CD4-positive, alpha-beta T cell (primary cell): ENCODE data around the gene BPIFB6. TPM values are rescaled to one million over a fixed set of nuclear protein-coding genes. Genes with fewer than 3 reads are reported as not detected.
A peak's percentile ranks its signal among the peaks of the same experiment; 100 is the strongest.

Experiments
- ATAC-seq: fragments of 200-7000 bp; cut with Tn5 transposase; one replicate; pipeline ENCODE4 v1.10.0; 2022; ENCODE audit warnings: mild to moderate bottlenecking; ENCODE audit not compliant: poor library complexity
- CTCF ChIA-PET: fragments of 350-600 bp; sonication (Branson Sonifier 250); formaldehyde crosslinking; loops from one replicate; lab custom pipeline; 2021; ENCODE audit warnings: antibody characterized with exemption, inconsistent platforms; lab: Charles Lee
- POLR2A ChIA-PET: fragments of 350-600 bp; sonication (Branson Sonifier 250); formaldehyde crosslinking; loops from one replicate; lab custom pipeline; 2021; ENCODE audit warnings: antibody characterized with exemption, inconsistent platforms; lab: Charles Lee
- DNase-seq, 14 experiments: peaks; one replicate each; pipeline ENCODE4 v3.0.0-alpha.2; 2013 to 2020; ENCODE audit warnings: mixed read lengths in 2 of 14
- H3K27ac ChIP-seq, 2 donors: one replicate each; pipeline versions ENCODE4 v1.5.1 to v1.7.0; 2013; ENCODE audit warnings: low read length in 2 of 2, low read depth in 1 of 2, mild to moderate bottlenecking in 1 of 2
- H3K27me3 ChIP-seq, 2 experiments: 1 replicate in 1 of 2; 2 replicates in 1 of 2; pipeline versions ENCODE4 v1.6.1 to v1.7.0; 2013; ENCODE audit warnings: low read length in 2 of 2, control low read depth in 1 of 2, mild to moderate bottlenecking in 1 of 2, moderate library complexity in 1 of 2; ENCODE audit not compliant: insufficient read depth in 2 of 2, control insufficient read depth in 1 of 2
- H3K36me3 ChIP-seq: one replicate; pipeline ENCODE4 v1.6.1; 2013; ENCODE audit warnings: low read length, control low read depth; ENCODE audit not compliant: insufficient read depth
- H3K4me1 ChIP-seq: one replicate; pipeline ENCODE4 v1.6.1; 2013; ENCODE audit warnings: low read length, control low read depth; ENCODE audit not compliant: insufficient read depth
- H3K4me3 ChIP-seq: one replicate; pipeline ENCODE4 v1.5.1; 2013; ENCODE audit warnings: mild to moderate bottlenecking, low read length, moderate library complexity
- H3K9me3 ChIP-seq, 2 experiments: 1 replicate in 1 of 2; 2 replicates in 1 of 2; pipeline versions ENCODE4 v1.6.1 to v1.7.0; 2013; ENCODE audit warnings: low read length in 2 of 2, mild to moderate bottlenecking in 2 of 2, control low read depth in 1 of 2, moderate library complexity in 1 of 2; ENCODE audit not compliant: control insufficient read depth in 1 of 2, insufficient read depth in 1 of 2
- H3K27ac Mint-ChIP-seq: one replicate; pipeline ENCODE4 v1.8.0; 2020; ENCODE audit warnings: mixed read lengths
- H3K27me3 Mint-ChIP-seq: one replicate; pipeline ENCODE4 v1.8.0; 2021; ENCODE audit warnings: mixed read lengths
- H3K36me3 Mint-ChIP-seq: one replicate; pipeline ENCODE4 v1.8.0; 2021; ENCODE audit warnings: low read depth, mixed read lengths
- H3K4me1 Mint-ChIP-seq: one replicate; pipeline ENCODE4 v1.8.0; 2021; ENCODE audit warnings: low read depth, mixed read lengths
- H3K4me3 Mint-ChIP-seq: one replicate; pipeline ENCODE4 v1.8.0; 2020; ENCODE audit warnings: mild to moderate bottlenecking, mixed read lengths
- H3K9me3 Mint-ChIP-seq: one replicate; pipeline ENCODE4 v1.8.0; 2020; ENCODE audit warnings: mixed read lengths
- intact Hi-C, 2 experiments: fragments of 100-400 bp; cut with DNase I in 1 of 2; cut with micrococcal nuclease in 1 of 2; formaldehyde crosslinking; loops; one replicate each; pipeline versions ENCODE4 v1.15.1 to v1.9.0; 2023 to 2025; cut with DNase I, micrococcal nuclease
- total RNA-seq, 174 experiments: library from RNA in 2 of 174; stranded (reverse) in 2 of 174; gene quantifications; one replicate each; pipeline ENCODE4 v1.2.3 and lab custom pipeline; 2021 to 2026
- TF ChIP-seq, protein P1 (sequence below): fragments of 200-600 bp; IDR thresholded peaks from one replicate; pipeline ENCODE4 v1.8.0; 2022; ENCODE audit warnings: antibody characterized with exemption, mild to moderate bottlenecking

BPIFB6 gene
- total RNA-seq, 2 experiments from 2014 or later: not detected

DNA sequence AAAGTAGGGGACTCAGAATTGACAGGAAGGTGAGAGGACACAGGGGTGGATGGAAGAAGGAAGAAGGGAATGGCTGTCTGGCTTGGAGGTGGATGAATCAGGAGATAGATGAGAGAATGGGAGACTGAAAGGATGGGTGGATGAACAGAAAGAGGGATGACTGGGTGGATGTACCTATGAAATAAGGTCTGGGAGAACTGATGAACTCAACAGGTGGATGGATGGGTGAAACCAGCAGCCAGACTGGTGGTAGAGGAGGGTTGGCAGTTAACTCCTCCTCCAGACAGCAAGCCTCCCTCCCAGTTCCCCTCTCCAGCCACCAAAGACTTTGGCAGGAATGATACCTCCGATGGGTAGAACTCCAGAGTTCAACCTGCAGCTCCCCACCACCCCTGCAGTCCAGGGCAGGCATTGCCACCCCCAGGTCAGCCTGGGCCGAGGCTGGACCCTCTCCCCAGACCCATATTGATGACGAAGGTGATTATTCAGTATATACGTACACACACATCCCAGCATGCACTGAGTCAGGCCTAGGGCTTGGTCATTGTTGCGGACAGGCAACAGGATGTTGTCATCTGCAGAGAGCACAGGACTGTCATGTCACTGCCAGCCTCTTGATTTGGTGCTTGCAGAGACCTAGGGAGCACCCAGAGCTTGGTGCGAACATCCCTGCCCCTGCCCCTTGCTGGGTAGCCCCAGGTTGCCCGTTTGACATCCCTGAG, 29.2 kb upstream of the BPIFB6 start:
- peaks cover 51% of the 10 kb centered on the region for H3K4me1 Mint-ChIP-seq
- CTCF ChIA-PET: no interaction called here
- no peak for ATAC-seq

DNA sequence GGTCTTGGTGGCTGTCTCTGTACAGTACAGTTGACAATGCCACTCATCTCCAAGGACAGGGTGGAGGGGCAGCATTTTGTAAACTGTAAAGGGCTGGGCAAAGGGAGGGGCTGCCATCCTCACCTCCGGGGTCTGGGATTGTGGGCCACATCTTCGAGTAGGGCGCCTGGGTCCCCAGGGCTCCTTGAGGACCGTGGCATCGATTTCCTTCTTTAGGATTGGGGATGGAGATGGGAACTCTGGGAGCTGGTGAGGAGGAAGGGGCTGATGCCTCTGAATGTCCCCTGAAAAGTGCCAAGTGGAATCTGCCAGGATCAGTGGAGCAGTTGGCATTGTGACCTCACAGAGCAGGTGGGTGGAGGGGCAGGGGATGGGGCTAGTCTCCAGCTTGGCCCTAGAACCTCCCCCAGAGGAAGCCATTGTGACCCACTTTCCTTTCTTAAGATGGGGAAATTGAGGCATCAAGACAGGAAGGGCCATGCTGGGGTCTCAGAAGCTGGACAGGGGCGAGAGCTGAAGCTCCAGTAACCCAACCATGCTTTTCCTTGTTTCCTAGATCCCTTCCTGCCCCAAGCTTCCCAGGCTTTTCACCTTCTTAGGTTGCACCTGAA, 27.2 kb upstream of the BPIFB6 start, which contains the start of gene SUN5:
TSS of gene SUN5 (minus strand) at position 293 of the 611 bp plus-strand sequence. CDS start at position 200, 93 bp downstream.
- H3K27me3 ChIP-seq: no peaks in the 10 kb centered on the region
- H3K27me3 Mint-ChIP-seq: no peaks in the 10 kb centered on the region
- ChIA-PET POLR2A (interaction anchor here (1.5 to 2.4 kb wide), 3 partner anchors 32 to 58 kb away, joined by 5 to 9 read pairs (median 7); no protein-coding TSS in a partner anchor), CTCF (interaction anchor here (1.0 to 1.8 kb wide), 3 partner anchors 36 to 103 kb away, joined by 5 to 11 read pairs (median 9); no protein-coding TSS in a partner anchor)
- no peaks in the 10 kb centered on the region for H3K36me3 ChIP-seq
- H3K4me3 Mint-ChIP-seq: no peak within 1 kb of the TSS
- H3K27ac ChIP-seq: no peak within 1 kb of the TSS
- H3K9me3 ChIP-seq: peaks cover 0 to 13% of the 10 kb centered on the region in 2 experiments
- DNase-seq: no peak
- peak within 1 kb of the TSS; percentile 35 for H3K27ac Mint-ChIP-seq
- peaks cover 44% of the 10 kb centered on the region for H3K4me1 Mint-ChIP-seq
- intact Hi-C loops: no loop called here
- no peaks in the 10 kb centered on the region for H3K36me3 Mint-ChIP-seq
- peaks cover 2% of the 10 kb centered on the region for H3K9me3 Mint-ChIP-seq
- peaks cover 18% of the 10 kb centered on the region for H3K4me1 ChIP-seq
- TF ChIP-seq, protein P1, sequence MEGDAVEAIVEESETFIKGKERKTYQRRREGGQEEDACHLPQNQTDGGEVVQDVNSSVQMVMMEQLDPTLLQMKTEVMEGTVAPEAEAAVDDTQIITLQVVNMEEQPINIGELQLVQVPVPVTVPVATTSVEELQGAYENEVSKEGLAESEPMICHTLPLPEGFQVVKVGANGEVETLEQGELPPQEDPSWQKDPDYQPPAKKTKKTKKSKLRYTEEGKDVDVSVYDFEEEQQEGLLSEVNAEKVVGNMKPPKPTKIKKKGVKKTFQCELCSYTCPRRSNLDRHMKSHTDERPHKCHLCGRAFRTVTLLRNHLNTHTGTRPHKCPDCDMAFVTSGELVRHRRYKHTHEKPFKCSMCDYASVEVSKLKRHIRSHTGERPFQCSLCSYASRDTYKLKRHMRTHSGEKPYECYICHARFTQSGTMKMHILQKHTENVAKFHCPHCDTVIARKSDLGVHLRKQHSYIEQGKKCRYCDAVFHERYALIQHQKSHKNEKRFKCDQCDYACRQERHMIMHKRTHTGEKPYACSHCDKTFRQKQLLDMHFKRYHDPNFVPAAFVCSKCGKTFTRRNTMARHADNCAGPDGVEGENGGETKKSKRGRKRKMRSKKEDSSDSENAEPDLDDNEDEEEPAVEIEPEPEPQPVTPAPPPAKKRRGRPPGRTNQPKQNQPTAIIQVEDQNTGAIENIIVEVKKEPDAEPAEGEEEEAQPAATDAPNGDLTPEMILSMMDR: no peak
- no peak for ATAC-seq
- H3K4me3 ChIP-seq: no peak within 1 kb of the TSS

More for the DNA sequence above, 29.2 kb upstream of the BPIFB6 start:
- no peak overlapping the region for H3K27ac Mint-ChIP-seq
- Histone ChIP-seq H3K4me3 (no peak overlapping the region), H3K36me3 (no peaks in the 10 kb centered on the region), H3K9me3 (peaks cover 0 to 13% of the 10 kb centered on the region in 2 experiments), H3K27me3 (no peaks in the 10 kb centered on the region), H3K4me1 (peaks cover 24% of the 10 kb centered on the region), H3K27ac (no peak overlapping the region)
- TF ChIP-seq, protein P1: no peak
- POLR2A ChIA-PET: interaction anchor here (1.4 kb wide), 1 partner anchor 28 kb away, joined by 5 read pairs; no protein-coding TSS in a partner anchor
- H3K27me3 Mint-ChIP-seq: no peaks in the 10 kb centered on the region
- no peaks in the 10 kb centered on the region for H3K36me3 Mint-ChIP-seq
- no peak overlapping the region for H3K4me3 Mint-ChIP-seq
- intact Hi-C loops: no loop called here
- DNase-seq: no peak
- peaks cover 5% of the 10 kb centered on the region for H3K9me3 Mint-ChIP-seq

DNA sequence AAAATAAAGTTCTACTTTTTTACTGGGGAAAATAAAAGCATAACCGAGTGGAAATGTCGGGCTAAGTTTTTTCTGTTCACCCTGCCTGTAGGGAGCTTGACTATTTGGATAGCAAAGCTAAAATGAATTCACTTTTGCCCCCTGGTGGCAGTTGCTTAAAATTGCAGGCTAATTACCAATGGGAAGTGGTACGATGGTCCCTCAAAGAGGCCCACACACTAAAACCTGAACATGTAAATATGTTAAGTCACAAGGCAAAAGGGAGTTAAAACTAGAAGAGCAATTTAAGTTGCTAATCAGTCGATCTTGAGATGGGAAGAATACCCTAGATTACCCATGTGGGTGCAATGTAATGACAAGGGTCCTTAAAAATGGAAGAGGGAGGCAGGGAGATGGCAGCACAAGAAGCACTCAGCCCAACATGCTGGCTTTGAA, 26.3 kb upstream of the BPIFB6 start:
- H3K9me3 Mint-ChIP-seq: peaks cover 2% of the 10 kb centered on the region
- no peak overlapping the region for H3K4me3 ChIP-seq
- no peaks in the 10 kb centered on the region for H3K27me3 ChIP-seq
- peaks cover 18% of the 10 kb centered on the region for H3K4me1 ChIP-seq
- peak in 4 of 14 experiments; percentile 43 to 66 (median 61) for DNase-seq
- H3K27ac Mint-ChIP-seq: peak overlapping the region; percentile 35
- peaks cover 37% of the 10 kb centered on the region for H3K4me1 Mint-ChIP-seq
- ATAC-seq: no peak
- no peaks in the 10 kb centered on the region for H3K36me3 ChIP-seq
- POLR2A ChIA-PET: interaction anchor here (1.5 to 2.4 kb wide), 3 partner anchors 33 to 59 kb away, joined by 5 to 9 read pairs (median 7); no protein-coding TSS in a partner anchor
- TF ChIP-seq, protein P1: peak; percentile 65
- peaks cover 0 to 13% of the 10 kb centered on the region in 2 experiments for H3K9me3 ChIP-seq
- CTCF ChIA-PET: interaction anchor here (0.6 to 1.8 kb wide), 4 partner anchors 37 to 104 kb away, joined by 3 to 11 read pairs (median 7); no protein-coding TSS in a partner anchor
- no peak overlapping the region for H3K4me3 Mint-ChIP-seq
- intact Hi-C loops: loop anchor here (1.0 to 5.0 kb wide), 2 partner anchors 38 to 103 kb away; no protein-coding TSS in a partner anchor
- H3K36me3 Mint-ChIP-seq: no peaks in the 10 kb centered on the region
- H3K27me3 Mint-ChIP-seq: no peaks in the 10 kb centered on the region
- no peak overlapping the region for H3K27ac ChIP-seq
